ENCODE measurements around the gene NUF2.
"Not testable (repeated sequence)": the region's sequence is repeated elsewhere in the genome, so short reads cannot be mapped to it uniquely, and the experiment has no call there.

The NUF2 gene

DNA sequence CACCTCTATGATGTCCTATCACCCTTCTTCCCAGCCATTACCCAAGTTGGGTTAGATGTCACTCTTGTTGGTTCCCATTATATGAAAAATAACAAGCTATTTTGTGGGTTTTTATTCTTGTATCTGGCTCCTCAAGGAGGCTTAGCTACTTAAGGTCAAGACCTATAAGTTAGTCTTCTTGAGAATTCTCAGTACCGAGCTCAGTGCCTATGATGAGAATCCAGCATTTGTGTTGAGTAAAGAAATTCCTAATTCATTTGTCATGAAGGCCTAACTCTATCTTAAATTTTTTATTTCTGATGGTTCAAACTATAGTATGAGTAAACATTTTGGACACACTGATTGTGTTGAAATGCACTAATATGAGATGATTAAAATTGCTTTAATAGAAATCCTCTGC lies 15.9 kb downstream of the NUF2 start:
- no peak for DNase-seq

DNA sequence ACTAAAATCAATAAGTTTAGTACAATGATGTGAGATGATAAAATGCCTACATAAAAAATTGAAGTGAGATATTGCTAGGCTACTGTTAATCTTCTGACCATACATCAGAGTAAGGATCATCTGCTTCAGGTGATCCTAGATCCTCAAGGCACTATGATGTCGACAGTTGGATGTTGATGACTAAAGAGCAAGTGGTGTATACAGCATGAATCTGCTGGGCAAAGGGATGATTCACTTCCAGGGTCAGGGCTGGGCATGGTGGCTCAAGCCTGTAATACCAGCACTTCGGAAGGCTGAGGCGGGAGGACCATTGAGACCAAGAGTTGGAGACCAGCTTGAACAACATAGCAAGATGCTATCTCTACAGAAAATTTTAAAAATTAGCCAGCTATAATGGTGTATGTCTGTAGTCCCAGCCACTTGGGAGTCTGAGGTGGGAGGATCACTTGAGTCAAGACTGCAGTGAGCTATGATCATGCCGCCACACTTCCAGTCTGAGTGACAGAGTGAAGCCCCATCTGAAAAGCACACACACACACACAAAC lies 24.6 kb downstream of the NUF2 start:
- no peak for DNase-seq

- DNase-seq, result no peak
These were observed 25.4 kb downstream of the NUF2 start for GRCh38 chr1:163347106-163347505.

DNA sequence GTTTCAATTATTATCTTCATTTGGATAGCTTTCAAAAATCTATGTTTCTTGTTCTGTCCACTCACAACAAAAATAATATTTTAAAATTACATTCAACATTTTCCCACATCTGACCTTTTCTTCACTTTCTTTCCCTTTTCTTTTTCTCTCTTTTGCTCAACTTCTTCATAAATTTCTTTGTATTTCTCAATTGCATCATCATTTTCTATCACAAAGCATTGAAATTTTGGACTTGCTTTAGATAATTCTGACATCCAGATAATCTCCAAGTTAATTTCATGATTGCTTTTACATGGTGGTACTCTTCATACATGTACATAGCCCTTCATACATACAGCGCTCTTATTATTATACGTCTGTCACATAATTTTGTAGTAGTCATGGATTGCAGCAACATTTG lies 30.2 kb downstream of the NUF2 start:
- DNase-seq, result no peak

DNA sequence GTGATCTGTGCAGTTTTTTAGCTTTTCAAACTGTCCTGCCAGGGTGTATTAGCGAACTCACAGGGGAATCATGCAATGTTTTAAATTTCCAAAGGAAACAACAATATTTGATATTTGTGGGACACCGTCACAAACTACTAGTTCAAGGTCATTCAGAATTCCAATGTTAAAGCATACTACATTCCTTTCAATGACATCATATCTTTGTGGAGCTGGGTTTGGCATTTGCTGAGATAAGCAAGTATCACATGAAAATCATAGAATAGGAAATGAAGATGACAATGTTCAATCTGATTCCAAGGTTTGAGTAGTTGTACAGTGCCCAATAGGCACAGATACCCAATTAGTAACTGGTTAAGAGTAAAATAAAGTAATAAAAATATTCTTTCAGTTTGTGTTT lies 35.6 kb downstream of the NUF2 start:
- DNase-seq, result no peak

DNA sequence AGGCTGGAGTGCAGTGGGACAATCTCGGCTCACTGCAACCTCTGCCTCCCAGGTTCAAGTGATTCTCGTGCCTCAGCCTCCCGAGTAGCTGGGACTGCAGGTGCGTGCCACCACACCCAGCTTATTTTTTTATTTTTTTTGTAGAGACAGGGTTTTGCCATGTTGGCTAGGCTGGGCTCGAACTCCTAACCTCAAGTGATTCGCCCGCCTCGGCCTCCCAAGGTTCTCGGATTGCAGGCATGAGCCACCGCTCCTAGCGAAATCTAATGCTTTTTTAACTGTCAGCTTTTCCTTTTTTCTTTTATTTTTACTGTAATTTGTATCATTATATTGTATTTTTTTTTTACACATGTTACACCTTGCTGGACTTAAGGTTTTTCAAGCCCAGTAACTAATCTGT lies 36.4 kb downstream of the NUF2 start:
- not testable (repeated sequence) for DNase-seq

GRCh38 chr1:163361123-163361934 lies 39.6 kb downstream of the NUF2 start:
- DNase-seq, result peak; percentile 38

- DNase-seq, result no peak
These were observed 43.4 kb downstream of the NUF2 start for GRCh38 chr1:163365186-163365585.

GRCh38 chr1:163366555-163366954 lies 44.8 kb downstream of the NUF2 start:
- DNase-seq, result no peak

DNA sequence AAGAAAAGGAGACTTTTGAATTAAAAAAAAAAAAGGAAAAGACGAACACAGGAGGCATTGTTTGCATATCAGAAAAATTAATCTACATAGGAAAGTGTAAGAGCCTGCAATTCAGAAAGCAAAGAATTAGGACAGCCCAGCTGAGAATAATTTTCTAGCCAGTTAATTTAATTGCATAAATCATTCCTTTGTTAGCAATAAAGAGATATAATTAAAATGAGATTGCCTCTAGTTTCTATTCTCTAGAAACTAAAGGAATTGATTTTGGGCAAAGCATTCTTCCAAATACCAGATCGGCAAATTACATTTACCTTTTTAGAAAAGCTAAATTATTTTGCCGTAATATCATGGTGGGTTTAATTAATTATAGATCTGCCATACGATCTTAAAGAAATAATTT lies 46.0 kb downstream of the NUF2 start:
- DNase-seq, result no peak

- DNase-seq, result no peak
These were observed 50.8 kb downstream of the NUF2 start for GRCh38 chr1:163372576-163372975.

- no peak for DNase-seq
These were observed 56.8 kb downstream of the NUF2 start for GRCh38 chr1:163378554-163378953.

GRCh38 chr1:163379801-163380200 lies 58.0 kb downstream of the NUF2 start:
- DNase-seq, result no peak

- no peak for DNase-seq
These were observed 59.9 kb downstream of the NUF2 start for GRCh38 chr1:163381487-163382184.

DNA sequence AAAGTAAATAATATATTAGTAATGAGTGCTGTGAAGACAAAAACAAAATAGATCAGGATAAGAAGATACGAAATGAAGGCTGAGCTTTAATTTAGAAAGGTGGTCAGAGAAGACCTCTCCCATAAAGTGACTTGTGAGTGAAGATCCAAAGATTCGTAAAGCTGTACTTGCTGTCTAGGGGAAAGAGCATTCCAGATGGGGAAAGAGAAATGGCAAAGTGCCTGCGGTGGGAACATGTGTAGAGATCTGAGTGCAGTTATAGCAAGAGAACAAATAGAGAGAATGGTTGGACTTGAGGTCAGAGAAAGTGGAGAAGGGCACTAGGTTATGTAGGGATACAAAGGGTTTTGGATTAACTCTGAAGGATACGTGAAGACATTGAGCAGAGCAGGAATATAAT lies 60.6 kb downstream of the NUF2 start:
- no peak for DNase-seq

DNA sequence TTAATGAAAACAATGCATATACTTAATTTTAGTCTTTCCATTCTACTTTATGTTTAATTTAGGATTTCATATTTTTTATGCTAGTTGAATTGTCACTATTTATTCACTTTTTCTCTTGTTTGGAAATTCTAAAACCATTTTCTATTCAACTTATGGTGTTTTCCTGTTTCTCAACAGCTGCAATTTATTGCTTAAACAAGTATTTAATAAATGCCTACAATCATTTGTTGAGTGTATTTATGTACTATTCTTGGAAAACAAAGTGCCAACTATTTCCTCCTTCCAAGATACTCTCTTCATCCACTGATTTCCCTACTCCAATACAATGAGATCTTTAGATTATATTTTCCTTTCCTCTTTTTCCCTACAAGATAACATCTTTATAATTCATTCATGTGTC lies 65.4 kb downstream of the NUF2 start:
- no peak for DNase-seq

- DNase-seq, result no peak
These were observed 67.2 kb downstream of the NUF2 start for GRCh38 chr1:163388970-163389369.

DNA sequence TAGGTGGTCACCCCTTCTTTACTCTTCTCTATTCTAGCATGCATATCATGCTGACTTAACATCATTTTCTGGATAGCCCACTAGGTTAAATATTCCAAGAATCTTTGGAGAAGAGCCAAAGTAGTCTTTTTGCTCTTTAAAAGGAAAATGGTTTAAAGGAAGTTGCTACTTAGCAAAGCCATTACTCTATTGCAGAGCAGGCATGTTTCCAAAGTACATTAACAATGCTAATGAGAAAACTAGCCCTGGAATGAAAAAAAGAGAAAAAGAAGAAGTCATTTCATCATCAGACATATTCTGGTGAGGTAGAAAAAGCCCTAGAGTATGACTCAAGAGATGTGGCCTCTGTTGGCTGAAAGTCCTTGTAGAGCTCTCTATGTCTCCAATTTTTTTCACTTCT lies 74.0 kb downstream of the NUF2 start:
- peak; percentile 48 for DNase-seq

- DNase-seq, result no peak
These were observed 75.9 kb downstream of the NUF2 start for GRCh38 chr1:163397451-163398200.

GRCh38 chr1:163399001-163399400 lies 77.2 kb downstream of the NUF2 start:
- DNase-seq, result no peak

DNA sequence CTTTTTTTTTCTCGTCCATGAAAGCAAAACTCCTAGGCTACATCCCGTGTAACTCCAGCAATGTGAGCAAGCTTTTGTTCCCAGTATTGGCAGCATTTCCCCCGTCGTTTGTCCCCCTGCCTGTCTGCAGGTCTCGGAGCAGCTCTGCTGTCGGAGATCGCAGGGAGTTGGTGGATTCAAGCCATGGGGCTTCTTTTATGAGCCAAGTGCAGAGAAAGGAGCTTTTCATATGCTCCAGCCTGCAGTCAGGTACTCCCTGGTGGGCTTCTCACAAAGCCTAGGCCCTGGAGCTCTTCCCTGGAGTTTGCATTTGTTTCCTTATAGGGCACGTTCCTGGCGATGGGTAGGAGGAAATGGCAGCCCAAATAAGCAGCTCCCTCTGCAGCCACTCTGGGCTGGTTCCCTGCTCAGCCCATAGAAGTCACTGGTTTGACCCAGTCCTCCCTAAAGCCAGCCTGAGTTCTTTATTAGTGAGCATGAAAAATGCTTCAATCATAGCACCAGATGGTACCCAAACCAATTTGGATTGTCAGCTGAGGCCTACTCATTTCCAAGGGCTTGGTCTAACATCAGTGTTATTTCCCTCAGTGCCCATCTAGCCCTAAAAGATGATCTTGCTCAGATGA lies 78.3 kb downstream of the NUF2 start:
- DNase-seq, result peak; percentile 84

DNA sequence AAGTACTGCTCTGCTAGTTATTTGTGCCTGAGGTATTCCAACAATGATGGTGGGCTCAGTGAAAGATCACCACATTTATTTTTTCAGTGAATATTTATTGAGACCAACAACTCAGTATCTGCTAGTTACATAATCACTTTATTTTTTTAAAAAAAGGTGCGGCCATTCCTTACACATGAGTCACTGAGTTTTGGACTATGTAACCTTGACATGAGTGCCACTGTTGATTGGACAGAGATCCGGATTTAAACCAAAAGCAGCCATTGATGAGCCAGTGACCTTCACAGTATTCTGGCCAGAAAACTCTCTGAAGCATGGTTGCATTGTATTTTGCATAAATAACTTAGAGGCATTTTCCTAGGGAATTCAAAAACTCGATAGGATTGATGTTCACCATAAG lies 79.5 kb downstream of the NUF2 start:
- no peak for DNase-seq
